DOHH2 (cell line): Measurements from ENCODE around the gene ANKMY1.

Experiments
- CTCF ChIP-seq: fragments of 200-600 bp; sonication (generic); IDR thresholded peaks from one replicate; pipeline ENCODE4 v1.5.1; 2014; ENCODE audit warnings: antibody characterized with exemption, mild to moderate bottlenecking, low read depth, low read length; ENCODE audit not compliant: poor library complexity, severe bottlenecking
- EZH2phosphoT487 ChIP-seq: fragments of 200-600 bp; sonication (generic); IDR thresholded peaks from 2 replicates; pipeline ENCODE4 v1.6.1; 2017; ENCODE audit warnings: borderline replicate concordance, mild to moderate bottlenecking, antibody characterized with exemption, low read length, moderate library complexity, mixed read lengths

GRCh38 chr2:240586919-240587800, 29.4 kb upstream of the ANKMY1 start:
- TF ChIP-seq EZH2phosphoT487 (no peak), CTCF (no peak)
